DOHH2 (cell line): ENCODE data around the gene LIPC.

Source experiments
- H3F3A ChIP-seq: fragments of 200-600 bp; sonication (generic), shearing (Covaris generic); 2 replicates; pipeline ENCODE4 v1.6.0; 2016; ENCODE audit warnings: antibody characterized with exemption, mild to moderate bottlenecking; ENCODE audit not compliant: control insufficient read depth, insufficient read depth
- H3K27ac ChIP-seq: fragments of 200-600 bp; sonication (generic); 2 replicates; pipeline ENCODE4 v1.5.1; 2014; ENCODE audit warnings: low read depth, mild to moderate bottlenecking, low read length, moderate library complexity
- H3K27me3 ChIP-seq: fragments of 200-600 bp; sonication (generic); 2 replicates; pipeline ENCODE4 v1.6.1; 2014; ENCODE audit warnings: mild to moderate bottlenecking, low read length, mixed read lengths; ENCODE audit not compliant: control insufficient read depth
- H3K36me3 ChIP-seq: fragments of 200-600 bp; sonication (generic); 2 replicates; pipeline ENCODE4 v1.6.1; 2014; ENCODE audit warnings: mild to moderate bottlenecking, low read length, moderate library complexity, mixed read lengths; ENCODE audit not compliant: control insufficient read depth
- H3K4me1 ChIP-seq: fragments of 200-600 bp; sonication (generic); 2 replicates; pipeline ENCODE4 v1.6.1; 2014; ENCODE audit warnings: mild to moderate bottlenecking, low read length, mixed read lengths; ENCODE audit not compliant: control insufficient read depth
- H3K4me2 ChIP-seq: fragments of 200-600 bp; sonication (generic); 2 replicates; pipeline ENCODE4 v1.6.0; 2014; ENCODE audit warnings: mild to moderate bottlenecking, low read length, moderate library complexity
- H3K4me3 ChIP-seq: fragments of 200-600 bp; sonication (generic); 2 replicates; pipeline ENCODE4 v1.5.1; 2014; ENCODE audit warnings: mild to moderate bottlenecking, low read length, mixed read lengths
- H3K79me2 ChIP-seq: fragments of 200-600 bp; sonication (generic); 2 replicates; pipeline ENCODE4 v1.6.1; 2014; ENCODE audit warnings: mild to moderate bottlenecking, low read length, mixed read lengths; ENCODE audit not compliant: control insufficient read depth
- H3K9me2 ChIP-seq: fragments of 200-600 bp; sonication (generic); replicated peaks from 2 replicates; pipeline ENCODE4 v1.6.1; 2014; ENCODE audit warnings: mild to moderate bottlenecking, low read length, mixed read lengths; ENCODE audit not compliant: control insufficient read depth
- H3K9me3 ChIP-seq: fragments of 200-600 bp; sonication (generic); 2 replicates; pipeline ENCODE4 v1.6.1; 2014; ENCODE audit warnings: antibody characterized with exemption, low read length, mixed read lengths; ENCODE audit not compliant: control insufficient read depth, insufficient read depth
- H4K20me1 ChIP-seq: fragments of 200-600 bp; sonication (generic); 2 replicates; pipeline ENCODE4 v1.6.0; 2014; ENCODE audit warnings: low read depth, mild to moderate bottlenecking, antibody characterized with exemption, low read length, moderate library complexity; ENCODE audit not compliant: control insufficient read depth, insufficient read depth
- CTCF ChIP-seq: fragments of 200-600 bp; sonication (generic); IDR thresholded peaks from one replicate; pipeline ENCODE4 v1.5.1; 2014; ENCODE audit warnings: antibody characterized with exemption, mild to moderate bottlenecking, low read depth, low read length; ENCODE audit not compliant: poor library complexity, severe bottlenecking
- EZH2phosphoT487 ChIP-seq: fragments of 200-600 bp; sonication (generic); IDR thresholded peaks from 2 replicates; pipeline ENCODE4 v1.6.1; 2017; ENCODE audit warnings: borderline replicate concordance, mild to moderate bottlenecking, antibody characterized with exemption, low read length, moderate library complexity, mixed read lengths

LIPC gene

GRCh38 chr15:58588096-58588495 lies 156.3 kb downstream of the LIPC start:
- no peaks in the 10 kb centered on the region for H3K79me2 ChIP-seq
- no peak overlapping the region for H3K4me2 ChIP-seq
- H3K27me3 ChIP-seq: no peaks in the 10 kb centered on the region
- no peaks in the 10 kb centered on the region for H3F3A ChIP-seq
- H3K4me1 ChIP-seq: peaks cover 12% of the 10 kb centered on the region
- no peaks in the 10 kb centered on the region for H4K20me1 ChIP-seq
- no peak overlapping the region for H3K4me3 ChIP-seq
- H3K9me3 ChIP-seq: peaks cover 9% of the 10 kb centered on the region
- no peak overlapping the region for H3K27ac ChIP-seq
- H3K36me3 ChIP-seq: no peaks in the 10 kb centered on the region
- H3K9me2 ChIP-seq: no peaks in the 10 kb centered on the region
- TF ChIP-seq CTCF (no peak), EZH2phosphoT487 (no peak)

- Histone ChIP-seq H3K9me3 (no peaks in the 10 kb centered on the region; the same call in 1 of the 2 replicates), H4K20me1 (no peaks in the 10 kb centered on the region), H3F3A (no peaks in the 10 kb centered on the region), H3K4me1 (peaks cover 12% of the 10 kb centered on the region), H3K4me3 (no peak overlapping the region), H3K9me2 (no peaks in the 10 kb centered on the region), H3K4me2 (no peak overlapping the region), H3K27me3 (no peaks in the 10 kb centered on the region), H3K79me2 (no peaks in the 10 kb centered on the region), H3K27ac (no peak overlapping the region), H3K36me3 (peaks cover 2% of the 10 kb centered on the region; the same call in 1 of the 2 replicates)
- TF ChIP-seq EZH2phosphoT487 (no peak), CTCF (no peak)
These were observed 157.3 kb downstream of the LIPC start for GRCh38 chr15:58589047-58589446.

- Histone ChIP-seq H3K9me2 (no peaks in the 10 kb centered on the region), H3K9me3 (no peaks in the 10 kb centered on the region), H3K4me1 (peaks cover 11% of the 10 kb centered on the region), H3K36me3 (peaks cover 2% of the 10 kb centered on the region; the same call in 1 of the 2 replicates), H3F3A (no peaks in the 10 kb centered on the region), H3K4me3 (no peak overlapping the region), H3K79me2 (no peaks in the 10 kb centered on the region), H3K27ac (no peak overlapping the region), H4K20me1 (no peaks in the 10 kb centered on the region), H3K4me2 (no peak overlapping the region), H3K27me3 (no peaks in the 10 kb centered on the region)
- TF ChIP-seq CTCF (no peak), EZH2phosphoT487 (no peak)
These were observed 158.4 kb downstream of the LIPC start for GRCh38 chr15:58590236-58590635.

GRCh38 chr15:58590926-58591325 lies 159.1 kb downstream of the LIPC start:
- no peak for TF ChIP-seq CTCF
- TF ChIP-seq EZH2phosphoT487: no peak
- Histone ChIP-seq H3K27me3 (no peaks in the 10 kb centered on the region), H3K9me3 (no peaks in the 10 kb centered on the region), H3K36me3 (peaks cover 2% of the 10 kb centered on the region; the same call in 1 of the 2 replicates), H3K9me2 (no peaks in the 10 kb centered on the region), H3K27ac (no peak overlapping the region), H3K79me2 (no peaks in the 10 kb centered on the region), H3K4me1 (peaks cover 5% of the 10 kb centered on the region), H3K4me2 (no peak overlapping the region), H3F3A (no peaks in the 10 kb centered on the region), H3K4me3 (no peak overlapping the region), H4K20me1 (no peaks in the 10 kb centered on the region)
